Activated CD8-positive, alpha-beta memory T cell treated with anti-CD3 and anti-CD28 coated beads, Interleukin-2, amount 50 U/mL, for 1 hour (primary cell): ENCODE results near the gene CCN5.

Source experiments
- DNase-seq: peaks from one replicate; pipeline ENCODE4 v3.0.0-alpha.2; 2020; ENCODE audit errors: extremely low read depth

The CCN5 gene

DNA sequence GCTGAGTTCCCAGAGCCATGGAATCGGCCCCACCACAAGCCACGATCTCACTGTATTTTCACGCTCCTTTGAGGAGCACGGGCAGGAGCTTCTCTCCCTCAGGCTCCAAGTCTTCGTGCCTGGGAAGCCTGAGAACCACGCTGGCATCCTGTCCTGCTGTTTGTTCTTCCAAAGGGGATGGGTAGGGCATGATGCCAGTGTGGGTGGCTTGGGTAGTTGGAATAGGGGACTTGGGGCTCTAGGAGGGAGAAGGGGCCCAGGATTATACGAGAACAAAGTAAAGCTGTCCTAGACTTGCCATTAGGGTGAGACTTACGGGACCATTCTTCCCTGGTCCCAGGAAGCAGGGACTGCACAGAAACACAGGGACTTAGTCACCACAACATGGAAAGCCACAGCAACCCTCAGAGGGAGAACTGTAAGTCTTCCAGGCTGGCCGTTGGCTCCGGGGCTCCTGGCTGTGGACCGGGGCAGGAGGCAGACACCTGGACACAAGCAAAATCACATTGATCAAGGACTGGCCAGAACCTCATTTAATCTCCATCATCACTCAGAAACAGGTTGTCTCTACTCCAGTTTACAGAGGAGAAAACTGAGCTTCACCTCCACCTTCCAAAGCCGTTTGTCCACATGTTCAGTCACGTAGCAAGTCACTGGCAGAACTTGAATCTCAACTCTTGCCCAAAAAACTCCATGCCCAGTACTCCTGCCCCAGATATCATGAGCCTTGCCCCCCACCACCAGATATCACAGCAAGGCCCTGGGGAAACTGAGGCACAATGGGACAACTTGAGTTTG lies 1.3 kb downstream of the CCN5 start:
- no peak for DNase-seq

- DNase-seq, result no peak
Measured at GRCh38 chr20:44717986-44718385, 2.8 kb downstream of the CCN5 start.

- no peak for DNase-seq
Measured at GRCh38 chr20:44719841-44720240, 4.7 kb downstream of the CCN5 start.

- no peak for DNase-seq
Measured at GRCh38 chr20:44720621-44720996, 5.4 kb downstream of the CCN5 start.

- no peak for DNase-seq
Measured at GRCh38 chr20:44720997-44721784, 6.0 kb downstream of the CCN5 start.

GRCh38 chr20:44721785-44722054 lies 6.6 kb downstream of the CCN5 start:
- DNase-seq, result no peak

DNA sequence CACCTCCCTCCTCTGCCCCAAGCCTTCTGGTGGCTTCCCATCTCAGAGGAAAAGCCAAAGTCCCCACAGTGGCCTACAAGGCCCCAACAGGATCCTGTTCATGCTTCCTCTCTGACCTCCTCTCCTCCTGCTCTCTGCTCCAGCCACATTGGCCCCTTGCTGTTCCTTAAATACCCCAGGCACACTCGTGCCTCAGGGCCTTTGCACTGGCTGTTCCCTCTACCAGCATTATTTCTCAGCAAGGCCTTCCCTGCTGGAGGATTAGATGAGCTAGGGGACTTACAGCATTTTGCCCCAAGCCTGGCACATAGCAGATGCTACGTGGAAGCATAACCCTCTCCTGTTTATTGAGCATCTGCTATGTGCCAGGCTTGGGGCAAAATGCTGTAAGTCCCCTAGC lies 7.8 kb downstream of the CCN5 start:
- DNase-seq, result no peak

DNA sequence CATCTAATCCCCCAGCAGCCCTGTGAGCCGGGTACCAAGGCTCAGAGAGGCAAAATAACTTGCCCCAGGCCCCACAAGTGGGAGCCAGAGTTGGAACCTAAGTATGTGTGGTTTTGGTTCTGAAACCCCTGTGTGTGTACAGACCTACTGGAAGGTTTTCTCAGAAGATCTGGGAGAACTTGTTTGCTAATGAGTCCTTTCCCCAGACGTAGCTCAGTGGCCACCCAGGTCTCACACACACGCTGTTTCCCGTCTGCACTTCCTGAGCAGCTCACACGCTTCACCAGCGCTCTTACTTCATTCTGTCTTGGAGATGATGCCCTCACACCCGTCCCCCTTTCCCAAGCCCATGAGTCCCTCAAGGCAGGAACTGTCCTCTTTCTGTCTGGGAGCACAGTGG lies 8.2 kb downstream of the CCN5 start:
- no peak for DNase-seq

- DNase-seq, result no peak
Measured at GRCh38 chr20:44723798-44724362, 8.7 kb downstream of the CCN5 start.

DNA sequence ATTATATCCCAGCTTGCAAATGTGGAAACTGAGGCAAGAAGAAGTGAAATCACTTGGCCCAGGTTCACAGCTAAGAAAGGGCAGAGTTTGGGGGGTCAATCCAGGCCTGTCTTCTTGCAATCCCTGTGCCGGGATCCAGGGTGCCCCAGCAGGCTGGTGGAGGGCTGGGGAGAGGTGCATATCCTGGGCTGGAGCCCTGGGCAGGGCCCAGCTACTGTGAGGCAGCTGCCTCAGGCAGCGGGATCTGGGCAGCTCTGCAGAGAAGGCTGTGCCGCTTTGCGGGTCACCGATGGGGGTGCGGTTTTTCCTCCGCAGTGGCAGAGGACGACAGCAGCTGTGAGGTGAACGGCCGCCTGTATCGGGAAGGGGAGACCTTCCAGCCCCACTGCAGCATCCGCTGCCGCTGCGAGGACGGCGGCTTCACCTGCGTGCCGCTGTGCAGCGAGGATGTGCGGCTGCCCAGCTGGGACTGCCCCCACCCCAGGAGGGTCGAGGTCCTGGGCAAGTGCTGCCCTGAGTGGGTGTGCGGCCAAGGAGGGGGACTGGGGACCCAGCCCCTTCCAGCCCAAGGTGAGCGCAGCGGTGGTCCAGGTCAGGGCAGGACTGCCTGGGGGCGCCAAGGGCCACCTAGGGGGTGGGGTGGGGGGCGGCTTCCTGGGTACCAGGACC lies 9.4 kb downstream of the CCN5 start:
- no peak for DNase-seq

DNA sequence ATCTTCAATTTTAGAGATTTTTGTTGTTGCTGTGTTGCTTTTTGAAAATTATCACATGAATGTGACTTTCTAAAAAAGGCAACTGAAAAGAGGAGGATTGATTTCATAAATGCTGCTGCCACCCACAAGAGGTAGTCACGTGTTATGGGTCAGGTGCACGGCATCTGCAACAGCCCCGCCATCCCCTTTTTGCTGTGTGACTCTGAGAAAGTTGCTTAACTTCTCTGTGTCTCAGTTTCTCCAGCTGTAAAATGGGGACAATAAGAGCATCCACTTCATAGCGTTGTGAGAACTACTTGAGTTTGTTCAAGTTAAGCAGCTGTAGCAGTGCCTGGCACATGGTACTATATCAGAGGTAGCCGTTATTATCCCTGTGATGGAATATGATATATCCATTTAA lies 10.7 kb downstream of the CCN5 start:
- DNase-seq, result no peak

DNA sequence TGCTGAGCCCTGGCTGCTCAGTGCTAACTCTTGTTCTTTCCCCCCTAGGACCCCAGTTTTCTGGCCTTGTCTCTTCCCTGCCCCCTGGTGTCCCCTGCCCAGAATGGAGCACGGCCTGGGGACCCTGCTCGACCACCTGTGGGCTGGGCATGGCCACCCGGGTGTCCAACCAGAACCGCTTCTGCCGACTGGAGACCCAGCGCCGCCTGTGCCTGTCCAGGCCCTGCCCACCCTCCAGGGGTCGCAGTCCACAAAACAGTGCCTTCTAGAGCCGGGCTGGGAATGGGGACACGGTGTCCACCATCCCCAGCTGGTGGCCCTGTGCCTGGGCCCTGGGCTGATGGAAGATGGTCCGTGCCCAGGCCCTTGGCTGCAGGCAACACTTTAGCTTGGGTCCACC lies 11.9 kb downstream of the CCN5 start:
- no peak for DNase-seq

DNA sequence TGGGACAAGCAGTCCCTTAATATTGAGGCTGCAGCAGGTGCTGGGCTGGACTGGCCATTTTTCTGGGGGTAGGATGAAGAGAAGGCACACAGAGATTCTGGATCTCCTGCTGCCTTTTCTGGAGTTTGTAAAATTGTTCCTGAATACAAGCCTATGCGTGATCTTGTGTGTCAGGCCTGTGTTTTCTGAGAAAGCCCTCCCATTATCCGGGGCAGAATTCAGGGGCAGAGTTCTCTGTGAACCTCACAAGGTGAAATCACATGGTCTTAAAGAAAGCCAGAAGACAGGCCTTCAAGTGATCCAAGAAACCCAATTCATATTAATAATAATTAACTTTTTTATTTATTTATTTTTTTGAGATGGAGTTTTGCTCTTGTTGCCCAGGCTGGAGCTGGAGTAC lies 12.5 kb downstream of the CCN5 start:
- DNase-seq, result no peak

DNA sequence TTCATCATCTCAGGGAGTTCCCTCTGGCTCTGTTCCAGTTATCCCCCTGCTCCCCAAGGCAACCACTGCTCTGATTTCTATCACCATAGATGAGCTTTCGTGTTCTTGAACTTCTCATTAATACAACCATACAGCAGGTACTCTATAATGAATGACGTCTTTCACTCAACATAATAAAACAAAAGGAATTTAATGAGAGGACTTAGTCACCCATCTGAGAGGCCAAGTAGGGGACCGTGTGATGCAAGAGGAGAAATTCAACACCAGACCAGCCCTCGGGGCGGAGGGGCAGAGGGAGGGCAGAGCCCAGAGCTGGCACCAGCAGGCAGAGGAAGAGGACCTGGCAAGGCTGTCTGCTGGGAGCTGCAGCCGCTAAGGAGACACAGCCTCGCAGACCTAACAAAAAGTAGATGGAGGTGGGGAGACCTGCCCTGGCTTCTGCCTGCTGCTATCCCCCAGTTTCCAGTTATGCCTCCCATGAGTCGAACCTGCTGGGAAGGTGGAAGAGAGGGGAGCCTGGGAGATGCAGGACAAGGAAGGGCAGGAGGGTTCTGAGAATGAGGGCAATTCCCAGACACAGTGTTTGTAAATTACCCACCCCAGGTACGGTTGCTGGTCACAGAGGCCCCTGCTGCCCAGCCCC lies 13.8 kb downstream of the CCN5 start:
- no peak for DNase-seq

DNA sequence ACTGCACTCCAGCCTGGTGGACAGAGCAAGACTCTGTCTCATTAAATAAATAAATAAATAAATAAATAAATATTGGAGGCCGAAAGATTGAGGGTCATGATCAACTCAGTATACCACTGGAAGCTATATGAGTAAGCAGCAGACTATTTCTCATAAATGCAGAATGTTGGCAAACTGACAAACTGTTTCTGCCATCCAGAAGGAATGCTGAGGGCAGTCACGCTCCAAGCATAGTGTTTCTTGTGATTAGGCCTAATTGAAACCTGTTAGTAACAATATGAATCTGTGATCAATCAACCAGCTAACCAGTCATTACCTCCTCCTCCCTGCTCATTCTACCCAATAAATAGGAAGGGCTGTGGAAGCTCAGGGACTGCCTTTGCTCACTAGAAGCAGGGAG lies 15.3 kb downstream of the CCN5 start:
- DNase-seq, result no peak

DNA sequence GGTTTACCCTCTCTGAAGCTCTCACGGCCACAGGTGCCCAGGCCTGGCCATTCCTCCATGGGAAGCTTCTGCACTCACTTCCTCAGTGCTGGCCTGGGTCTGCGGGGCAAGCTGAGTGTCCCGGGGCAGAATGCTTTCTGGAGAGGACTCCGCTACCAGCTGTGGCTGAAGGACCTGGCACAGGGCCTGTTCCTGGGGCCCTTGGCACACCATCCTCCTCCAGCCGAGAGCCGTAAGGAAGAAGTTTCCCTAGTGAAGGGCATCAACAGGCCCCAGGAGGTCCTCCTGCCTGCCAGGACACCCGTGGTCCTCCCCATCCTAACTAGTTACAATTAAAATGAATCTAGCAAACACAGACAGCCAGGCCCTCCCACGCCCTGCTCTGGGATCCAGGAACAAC lies 16.5 kb downstream of the CCN5 start:
- DNase-seq, result no peak

GRCh38 chr20:44732327-44732726 lies 17.2 kb downstream of the CCN5 start:
- no peak for DNase-seq

GRCh38 chr20:44733341-44734069 lies 18.3 kb downstream of the CCN5 start:
- DNase-seq, result no peak

DNA sequence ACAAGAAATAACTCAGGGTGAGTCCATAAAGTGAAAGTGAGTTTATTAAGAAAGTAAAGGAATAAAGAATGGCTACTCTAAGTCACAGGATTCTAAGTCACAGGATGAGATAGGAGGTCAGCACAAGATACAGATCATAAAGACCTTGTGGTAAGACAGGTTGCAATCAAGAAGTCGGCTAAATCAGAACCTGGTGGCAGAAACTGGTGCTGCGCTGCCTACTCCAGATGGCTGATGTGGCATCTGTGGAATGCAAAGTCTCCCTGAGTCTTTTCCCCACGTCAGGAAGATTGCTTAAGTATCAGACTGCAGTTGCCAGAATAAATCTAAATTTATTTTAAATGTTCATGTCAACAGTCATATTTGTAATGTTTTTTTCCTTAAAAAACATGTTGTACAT lies 19.8 kb downstream of the CCN5 start:
- no peak for DNase-seq

GRCh38 chr20:44735816-44736169 lies 20.6 kb downstream of the CCN5 start:
- no peak for DNase-seq

DNA sequence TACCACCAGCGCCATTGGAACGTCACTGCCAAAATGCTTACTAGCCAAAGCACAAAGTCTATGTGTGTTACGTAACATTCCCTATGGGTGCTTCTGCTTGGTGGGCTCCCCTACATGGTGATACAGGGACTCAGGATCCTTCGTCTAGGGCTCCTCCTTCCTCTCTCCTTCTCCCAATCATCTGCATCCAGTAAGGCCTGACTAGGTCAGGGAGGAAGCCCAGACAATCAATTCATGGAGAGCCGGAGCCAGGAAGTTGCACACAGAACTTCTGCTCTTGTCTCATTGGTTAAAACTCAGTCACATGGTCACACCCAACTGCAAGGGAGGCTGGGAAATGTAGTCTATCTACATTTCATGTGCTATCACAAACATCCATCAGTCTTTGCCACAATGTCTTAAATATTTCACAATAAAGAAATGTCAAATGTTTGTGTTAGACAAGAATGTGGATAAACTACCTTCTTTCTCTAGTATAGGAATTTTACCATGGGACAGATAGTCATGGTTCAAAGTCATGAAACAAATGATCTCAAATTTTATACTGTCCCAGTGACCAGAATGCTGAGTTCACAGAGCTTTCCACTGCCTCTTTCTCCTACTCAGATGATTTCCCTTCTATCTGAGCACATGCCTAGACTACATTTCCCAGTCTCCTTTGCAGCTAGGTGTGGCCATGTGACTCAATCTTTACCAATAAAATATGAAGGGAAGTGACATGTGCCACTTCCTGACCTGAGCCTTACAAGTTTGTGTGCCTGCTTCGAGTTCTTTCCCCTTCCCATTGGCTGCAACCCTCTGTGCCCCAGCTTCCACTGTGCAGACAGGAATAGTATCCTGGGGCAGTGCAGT lies 21.2 kb downstream of the CCN5 start:
- DNase-seq, result no peak
